NCI-H2029 treated with DMSO at 0.1 percent for 48 hours (cell line): ENCODE measurements around the gene DUSP6.

Experiments
- DNase-seq: peaks from one replicate; lab custom pipeline; 2025; lab: John Stamatoyannopoulos, UW

The DUSP6 gene

DNA sequence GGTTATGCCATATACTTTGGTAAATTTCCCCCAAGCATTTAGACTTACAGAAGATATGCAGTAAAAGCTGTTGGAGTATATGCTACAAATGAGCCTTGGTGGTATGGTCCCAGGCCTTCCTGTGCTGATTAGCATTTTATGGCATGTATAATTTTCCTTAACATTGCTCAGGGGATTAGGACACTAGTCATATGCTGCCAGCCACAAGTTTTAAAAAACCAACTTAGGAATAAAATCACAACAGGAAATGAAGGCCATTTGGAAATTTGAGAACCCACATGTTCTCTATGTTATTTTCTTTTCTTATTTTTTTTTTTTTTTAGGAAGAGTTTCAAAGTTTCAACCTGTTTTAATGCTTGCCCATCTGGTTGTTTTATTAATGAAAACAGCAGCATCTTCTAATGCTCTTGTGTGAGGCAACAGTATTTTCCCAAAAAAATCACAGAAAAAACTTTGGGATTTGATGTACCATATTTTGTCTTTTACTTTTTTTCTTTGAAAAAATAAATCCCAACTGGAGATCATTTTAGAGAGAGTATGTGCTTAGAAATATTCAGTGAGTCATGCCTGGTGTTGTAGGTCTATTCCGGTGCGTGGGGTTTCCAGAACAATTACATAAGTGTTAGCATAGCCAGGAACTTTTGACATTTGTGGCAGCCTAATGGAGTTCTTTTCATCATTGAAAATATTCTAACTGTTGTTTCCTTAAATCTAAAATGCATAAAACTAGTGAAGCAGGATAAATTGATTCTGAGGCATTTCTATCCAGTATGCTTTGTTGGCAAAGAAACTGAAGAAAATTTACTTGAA lies 21.7 kb upstream of the DUSP6 start:
- no peak for DNase-seq

DNA sequence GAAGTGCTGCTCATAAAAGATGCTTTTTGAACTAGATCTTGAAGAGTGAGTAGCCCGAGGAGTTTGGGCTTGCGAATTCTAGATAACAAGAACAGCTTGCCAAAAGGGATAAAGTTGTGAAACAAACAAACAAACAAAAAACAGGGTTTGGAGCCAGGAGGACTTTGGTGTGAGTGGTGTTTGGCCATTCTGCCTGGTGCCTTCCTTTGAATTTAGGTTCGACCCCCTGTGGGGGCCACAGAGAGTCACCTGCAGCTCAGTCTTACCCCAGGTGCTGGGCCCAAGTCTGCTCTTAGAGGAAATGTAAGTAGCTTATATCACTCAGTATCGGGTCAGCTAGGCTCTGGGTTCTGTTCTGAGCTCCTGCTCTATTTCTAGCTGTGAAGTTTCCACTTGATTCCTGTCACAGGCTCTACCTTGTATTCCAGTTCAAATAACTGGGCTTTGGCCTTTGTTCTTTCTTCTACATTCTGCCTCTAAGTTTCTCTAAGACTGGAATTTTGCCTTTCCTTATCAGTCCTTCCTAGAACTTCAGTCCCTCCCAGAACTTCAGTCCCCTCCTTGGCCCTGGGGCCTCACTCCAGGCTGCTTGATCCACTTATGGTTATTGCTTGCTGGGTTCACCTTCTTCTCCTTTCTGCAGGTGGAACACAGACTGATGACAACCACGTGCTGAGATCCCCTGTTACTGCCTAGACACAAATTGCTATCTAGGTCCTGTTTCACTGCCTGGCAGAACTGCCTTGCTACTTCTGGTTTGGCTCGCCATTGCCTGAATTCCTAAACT lies 20.5 kb upstream of the DUSP6 start:
- no peak for DNase-seq

DNA sequence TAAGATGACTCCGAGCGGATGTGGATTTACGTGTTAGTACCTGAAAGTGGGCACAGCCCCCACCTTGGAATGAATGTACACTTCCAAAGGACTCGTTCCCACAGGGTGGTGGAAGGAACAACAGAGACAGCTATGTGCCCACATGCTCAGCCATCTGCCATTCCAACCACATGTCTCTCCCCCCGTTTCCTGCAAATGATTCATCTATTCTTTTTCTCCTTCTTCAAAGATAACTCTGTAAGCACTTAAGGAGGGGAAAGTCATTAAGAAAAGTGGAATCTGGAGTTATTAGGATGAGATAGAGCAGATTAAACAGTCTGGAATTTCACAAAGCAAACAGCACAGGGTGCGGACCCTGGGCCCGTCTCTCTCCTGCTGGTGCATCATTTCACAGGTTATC lies 18.5 kb upstream of the DUSP6 start:
- no peak for DNase-seq

DNA sequence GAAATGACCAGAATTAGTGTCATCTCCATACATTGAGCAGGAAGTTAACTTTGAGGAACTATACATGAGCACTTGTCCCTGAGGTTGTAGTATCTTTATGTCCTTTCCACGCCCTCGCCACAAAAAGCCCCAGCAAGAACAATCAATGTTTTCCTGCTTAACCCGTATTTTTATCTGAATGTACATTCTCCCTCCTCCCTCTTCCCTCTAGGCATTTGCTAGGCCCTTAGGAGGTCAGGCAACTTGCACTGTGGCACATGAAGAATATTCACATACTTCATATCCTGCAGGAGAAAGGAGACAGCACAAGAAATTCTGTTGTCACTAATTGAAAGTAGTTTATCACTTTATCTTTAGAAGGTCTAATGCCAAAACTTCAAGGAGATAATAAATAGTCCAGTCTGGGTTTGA lies 18.1 kb upstream of the DUSP6 start:
- no peak for DNase-seq

DNA sequence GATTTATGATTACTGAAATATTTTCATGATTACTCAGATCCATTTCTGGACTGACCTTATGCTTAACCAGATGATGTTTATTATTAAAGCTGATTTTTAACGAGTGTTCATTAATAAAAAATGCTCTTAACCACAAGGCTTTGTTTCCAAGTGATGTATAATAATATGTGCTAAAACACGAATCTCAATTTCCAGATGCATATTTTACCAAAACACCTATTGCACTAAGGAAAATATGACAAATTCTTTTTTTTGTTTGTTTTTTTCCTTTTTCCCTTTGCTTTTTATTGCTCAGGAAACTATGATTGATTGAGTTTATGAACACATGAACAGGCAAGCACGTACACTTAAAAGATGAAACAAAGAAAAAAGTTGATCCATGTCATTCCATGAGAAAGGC lies 16.9 kb upstream of the DUSP6 start:
- DNase-seq: no peak

DNA sequence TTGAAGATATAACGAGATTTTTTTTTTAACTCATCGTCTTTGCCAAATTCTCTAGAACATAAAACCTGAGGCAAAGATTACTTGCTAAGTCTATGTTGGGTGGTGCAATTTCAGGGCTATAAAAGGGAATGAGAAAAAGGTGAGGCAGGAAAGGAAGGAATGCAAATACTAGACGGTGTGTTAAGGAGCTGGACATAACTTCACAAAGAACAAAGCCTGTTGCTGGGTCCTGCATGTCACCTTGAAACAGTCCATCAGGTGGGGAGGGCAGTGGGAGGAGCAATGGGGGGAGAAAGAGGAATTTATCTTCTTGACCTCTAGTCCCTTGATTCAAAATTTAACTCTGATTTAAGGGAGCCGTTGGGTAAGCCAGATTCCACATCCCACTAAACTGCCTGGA lies 16.1 kb upstream of the DUSP6 start:
- no peak for DNase-seq

DNA sequence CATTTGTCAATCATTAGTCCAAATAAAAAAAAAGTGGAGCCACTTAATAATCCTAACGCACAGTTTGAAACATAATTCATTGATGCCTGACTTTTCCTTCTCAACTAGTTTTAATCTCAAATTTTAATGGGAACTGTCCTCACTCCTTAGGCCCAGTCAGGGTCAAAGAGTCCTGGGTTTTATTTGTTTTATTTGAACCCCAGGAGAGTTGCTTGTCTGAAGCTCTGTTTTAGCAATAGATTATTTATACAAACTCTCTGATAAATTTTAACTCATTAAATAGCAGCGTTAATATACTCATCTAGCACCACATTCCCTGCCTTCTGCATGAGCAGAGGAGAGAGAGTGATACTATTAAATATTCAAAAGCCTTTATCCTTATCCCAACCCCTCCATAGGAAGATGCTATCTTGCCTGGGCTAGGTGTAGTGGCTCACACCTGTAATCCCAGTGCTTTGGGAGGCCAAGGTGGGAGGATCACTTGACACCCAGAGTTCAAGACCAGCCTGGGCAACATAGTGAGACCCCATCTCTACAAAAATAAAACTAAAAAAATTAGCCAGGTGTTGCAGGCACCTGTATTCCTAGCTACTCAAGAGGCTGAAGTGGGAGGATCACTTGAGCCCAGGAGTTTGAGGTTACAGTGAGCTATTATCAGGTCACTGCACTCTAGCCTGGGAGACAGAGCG lies 14.5 kb upstream of the DUSP6 start:
- no peak for DNase-seq

DNA sequence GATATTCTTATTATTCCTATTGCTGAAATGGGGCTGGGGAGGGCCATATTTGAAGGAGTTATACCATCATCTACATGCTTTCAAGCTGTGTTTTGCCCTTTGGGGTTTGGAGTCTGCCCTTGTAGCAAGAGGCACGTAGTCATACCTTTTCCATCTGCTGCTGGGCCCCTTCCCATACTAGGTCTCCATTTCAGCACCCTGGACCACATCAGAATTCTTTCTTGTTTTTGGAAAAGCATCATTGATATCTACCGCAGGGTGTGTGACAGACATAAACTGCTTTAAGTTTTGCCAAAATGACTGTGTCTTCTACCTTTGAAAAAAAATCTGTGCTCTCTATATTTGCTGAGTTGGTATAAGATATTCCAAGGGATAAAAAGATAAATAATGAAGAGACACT lies 12.3 kb upstream of the DUSP6 start:
- DNase-seq: no peak

DNA sequence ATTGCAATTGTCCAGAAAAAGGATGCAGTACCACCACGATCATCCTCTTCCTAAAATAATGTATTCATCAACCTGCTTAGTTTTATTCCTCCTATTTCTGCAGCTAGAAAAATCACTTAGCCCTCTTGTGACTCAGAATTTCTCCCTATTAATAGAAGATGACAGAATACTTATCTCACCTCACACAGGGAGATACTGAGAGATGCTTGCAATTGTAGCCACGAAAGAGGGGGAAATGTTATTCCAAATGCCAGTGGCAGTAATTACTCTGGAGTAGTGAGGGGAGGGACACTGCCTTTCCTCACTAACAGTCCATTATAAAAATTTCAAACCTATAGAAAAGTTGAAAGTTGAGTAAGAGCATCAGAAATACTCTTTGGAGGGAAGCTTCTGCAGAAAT lies 11.8 kb upstream of the DUSP6 start:
- DNase-seq: no peak

DNA sequence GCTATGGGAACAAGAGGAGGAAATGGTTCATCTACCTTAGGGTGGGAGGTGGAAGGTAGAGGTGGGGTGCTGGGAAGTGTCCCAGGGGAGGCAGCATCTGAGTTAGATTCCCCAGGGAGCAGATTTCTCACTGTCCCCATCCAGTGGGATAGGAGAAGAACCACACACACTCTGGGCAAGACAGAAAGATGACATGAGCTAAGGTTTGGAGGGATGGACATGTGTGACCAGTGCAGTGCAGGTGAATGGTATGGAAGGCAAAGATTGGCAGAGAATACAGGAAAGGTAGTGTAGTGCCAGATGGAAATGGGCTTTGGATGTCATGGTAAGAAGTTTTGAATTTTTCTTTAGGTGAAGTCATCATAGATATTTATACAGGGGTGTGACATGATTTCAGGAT lies 11.3 kb upstream of the DUSP6 start:
- no peak for DNase-seq

DNA sequence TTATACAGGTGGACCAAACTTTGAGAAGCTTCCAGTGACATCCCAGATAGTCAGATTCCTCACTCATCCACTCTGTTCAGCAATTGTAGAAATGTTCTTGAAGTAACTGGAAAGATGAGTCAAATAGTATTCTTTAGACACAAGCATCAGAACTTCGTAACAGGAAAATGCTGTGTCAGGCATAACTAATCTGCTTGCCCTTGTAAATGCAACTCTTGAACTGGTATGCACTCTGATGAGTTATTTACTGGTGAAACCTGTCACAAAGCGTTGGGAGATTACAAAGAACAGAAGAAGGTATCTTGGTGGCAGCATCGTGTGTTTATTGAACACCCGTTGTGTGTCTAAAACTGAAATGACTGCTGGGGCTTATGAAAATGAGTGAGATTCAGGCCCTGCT lies 10.8 kb upstream of the DUSP6 start:
- DNase-seq: no peak

DNA sequence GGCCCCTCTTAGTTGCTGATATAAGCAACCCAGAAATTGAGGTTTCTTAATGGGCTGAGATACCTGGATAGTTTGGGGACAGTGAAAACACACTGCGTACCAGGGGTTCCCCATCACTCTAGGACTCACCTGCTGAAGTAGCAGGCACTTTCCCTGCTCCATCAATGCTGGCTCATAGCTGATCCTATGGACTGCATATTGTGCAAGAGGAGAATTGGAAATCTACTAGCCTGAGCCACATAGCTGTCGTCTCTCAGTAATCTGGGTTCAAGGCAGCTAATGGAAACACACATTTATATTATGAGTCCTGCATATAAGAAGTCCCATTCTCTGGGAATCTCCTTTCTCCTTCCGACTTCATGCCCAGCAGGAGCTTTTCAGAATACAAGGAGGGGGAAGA lies 7.3 kb upstream of the DUSP6 start:
- DNase-seq: no peak

DNA sequence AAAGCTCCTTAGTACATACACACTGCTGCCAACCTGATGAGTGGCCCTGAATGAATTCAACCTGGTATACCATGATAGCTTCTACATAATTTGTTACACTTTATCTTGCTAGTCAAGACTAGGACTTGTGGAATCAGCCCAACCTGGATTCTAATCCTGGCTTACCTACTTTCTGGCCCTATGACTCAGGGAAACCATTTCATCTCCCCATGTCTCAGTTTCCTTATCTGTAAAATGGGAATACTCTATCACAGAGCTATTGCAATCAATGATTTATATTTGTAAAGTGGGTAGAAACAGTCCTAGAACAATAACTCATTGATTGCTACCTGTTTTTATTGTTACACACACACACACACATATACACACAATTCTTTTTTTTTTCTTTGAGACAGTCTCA lies 6.5 kb upstream of the DUSP6 start:
- DNase-seq: no peak

DNA sequence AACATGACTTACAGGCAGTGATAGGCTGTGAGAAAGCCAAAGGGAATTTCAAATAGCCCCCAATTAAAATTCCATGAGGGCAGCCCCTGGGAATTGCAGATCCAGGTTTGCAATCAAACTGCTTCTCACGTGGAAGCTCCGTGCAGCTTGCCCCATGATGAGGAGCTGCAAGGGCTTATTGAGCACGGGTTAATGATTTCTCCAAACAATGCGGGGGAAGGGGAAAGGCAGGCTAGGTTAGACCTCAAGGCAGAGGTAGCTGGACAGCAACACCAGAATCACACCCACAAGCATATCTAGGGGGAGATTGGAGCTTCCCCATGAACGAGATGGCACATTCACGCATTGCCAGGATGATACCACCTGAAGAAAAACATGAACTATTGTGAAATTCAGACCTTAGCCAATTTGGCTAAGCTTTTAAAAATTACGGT lies 5.0 kb upstream of the DUSP6 start:
- DNase-seq: no peak

DNA sequence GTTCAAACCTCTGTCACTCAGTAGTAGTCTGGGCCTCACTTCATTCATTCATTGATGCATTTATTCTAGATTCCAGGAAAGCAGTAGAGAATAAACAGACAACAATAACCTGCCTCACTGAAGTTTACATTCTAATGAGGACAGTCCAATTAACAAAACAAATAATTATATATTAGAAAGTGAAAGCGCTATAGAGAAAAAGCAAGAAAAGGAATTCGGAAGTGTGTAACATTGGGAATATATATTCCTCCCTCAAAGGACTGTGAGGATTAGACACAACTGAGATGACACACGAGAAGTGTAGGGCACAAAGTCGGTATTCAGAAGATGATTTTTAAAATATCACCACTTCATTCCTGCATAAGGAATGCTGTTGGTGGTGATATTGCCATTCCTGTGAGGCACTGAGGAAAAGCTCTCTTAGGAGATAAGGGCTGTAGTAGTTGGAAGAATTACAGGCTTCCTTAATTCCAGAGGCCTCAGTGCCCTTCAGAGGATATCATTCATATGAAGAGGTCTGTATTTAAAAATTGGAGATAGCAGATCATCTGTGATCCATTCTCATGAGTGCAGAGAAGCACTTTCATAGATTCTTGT lies 3.9 kb upstream of the DUSP6 start:
- DNase-seq: no peak

DNA sequence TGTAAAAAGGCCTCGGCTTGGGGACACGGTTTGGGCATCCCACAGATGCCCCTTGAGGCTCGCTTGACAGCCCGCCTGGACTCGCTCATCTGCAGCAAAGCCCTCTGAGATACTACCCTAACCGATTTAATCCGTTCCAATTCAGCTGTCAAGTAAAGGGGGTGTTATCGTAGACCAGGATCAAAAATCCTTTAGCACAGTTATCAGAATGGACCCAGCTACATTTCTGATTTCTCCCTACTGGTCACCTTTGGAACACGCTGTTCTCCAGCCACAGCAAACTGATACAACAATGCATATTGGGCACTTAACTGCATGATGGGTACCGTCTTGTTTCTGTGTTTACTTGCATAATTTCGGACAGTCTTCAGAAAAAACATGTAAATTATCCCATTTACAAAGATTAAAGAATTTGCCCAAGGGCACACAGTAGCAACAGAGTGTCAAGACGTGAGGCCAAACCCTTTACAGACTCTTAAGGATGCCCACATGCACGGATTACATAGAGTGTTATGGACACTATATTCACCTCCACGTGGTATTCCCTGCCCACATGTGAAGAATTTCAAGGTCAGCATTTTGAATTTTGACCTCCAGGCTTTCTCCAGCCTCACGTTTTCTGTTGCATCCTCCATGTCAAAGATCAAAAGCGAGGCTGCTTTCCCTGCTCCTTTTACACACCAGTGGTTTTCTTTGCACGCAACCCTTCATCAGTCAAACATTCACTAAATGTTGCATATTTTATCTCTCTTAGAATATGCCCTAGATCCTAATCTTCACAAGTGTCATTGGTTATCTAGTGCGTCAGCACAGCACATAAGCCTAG lies 3.2 kb upstream of the DUSP6 start:
- no peak for DNase-seq

DNA sequence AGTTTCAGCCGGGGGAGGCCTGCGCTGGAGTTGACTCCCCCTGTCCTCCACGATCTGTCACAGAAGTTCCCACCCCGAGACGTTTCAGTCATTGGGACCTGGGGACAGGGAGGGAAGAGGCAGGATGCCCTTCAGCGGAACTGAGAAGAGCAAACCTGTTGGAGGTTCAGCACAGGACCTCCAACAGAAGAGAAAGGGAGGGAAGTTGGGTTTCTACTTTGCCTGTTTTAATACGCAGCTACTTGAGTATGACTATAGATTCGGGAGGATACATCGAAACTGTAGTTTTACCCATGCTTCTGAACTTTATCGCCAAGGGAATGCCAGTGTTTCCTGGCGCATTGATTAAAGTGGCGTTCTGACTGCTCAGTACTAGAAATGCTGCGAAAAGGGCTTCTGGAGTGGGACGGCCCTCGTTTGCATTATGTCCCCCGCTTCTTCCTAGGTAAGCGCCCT lies 2.3 kb upstream of the DUSP6 start:
- DNase-seq: no peak

DNA sequence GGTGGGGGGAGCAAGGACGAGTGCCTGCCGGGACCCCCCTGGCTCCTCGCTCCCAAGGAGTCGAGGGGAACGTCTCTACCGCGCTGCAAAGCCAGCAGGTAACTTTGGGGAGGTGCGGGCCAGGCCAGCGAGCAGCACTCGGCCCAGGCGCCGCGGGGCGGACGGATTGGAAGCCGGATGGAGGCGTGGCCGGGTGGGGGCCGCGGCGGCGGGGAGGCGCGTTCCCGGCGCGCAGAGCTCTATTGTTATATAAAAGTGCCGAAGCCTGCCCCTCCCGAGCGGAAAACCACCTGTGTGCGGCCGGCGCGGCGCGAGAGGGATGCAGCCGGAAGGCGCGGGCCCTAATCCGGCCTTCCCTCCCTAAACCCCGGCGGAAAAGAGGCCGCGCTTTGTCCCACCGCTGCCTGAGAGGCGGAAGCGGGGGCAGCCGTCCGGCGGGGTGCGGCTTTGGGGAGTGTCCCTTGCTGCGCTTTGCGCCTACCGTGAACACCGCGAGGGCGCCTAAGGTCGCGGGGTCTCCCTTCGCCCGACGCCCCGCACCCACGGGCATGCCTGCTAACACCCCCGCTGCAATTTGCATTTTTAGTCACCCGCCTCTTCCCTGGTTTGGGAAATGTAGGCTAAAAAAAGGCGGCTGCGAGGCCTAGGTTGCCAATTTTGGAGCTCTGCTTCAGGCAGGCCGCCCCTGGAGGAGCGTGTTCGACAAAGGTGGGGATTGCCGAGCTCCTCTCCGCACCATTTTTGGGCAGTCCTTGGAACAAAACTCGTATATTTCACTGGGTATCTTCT lies 1.7 kb upstream of the DUSP6 start:
- DNase-seq: peak; percentile 51

DNA sequence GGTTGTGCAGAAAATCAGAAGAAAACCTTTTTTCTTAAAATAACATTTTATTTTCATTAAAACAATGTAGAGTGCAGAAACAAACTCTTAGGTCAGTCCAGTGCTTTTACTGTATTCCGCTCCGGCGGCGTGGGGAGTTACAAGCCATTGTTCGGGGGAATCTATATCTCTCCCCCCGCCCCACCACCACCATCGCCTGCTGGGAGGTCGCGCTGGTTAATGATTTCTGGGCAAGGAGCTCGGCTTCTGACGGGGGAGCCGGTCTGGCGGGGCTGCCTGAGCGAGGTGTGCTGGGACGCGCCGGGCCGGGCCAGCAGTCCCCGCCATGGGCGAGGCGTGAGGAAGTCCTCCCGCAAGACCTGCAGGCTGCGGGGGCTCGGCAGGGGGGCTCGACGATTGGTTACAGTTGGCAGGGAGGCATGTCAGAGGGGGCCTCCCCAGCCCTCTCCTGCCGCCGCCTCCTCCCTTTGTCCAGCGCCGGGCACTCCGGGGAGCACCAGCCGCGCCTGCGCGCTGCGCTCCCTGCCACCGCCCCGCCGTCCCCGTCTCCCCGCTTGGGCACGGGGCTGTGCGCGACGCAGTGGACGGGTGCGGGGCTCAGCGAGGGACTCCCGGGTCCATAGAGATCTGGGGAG lies 1.0 kb upstream of the DUSP6 start:
- DNase-seq: peak; percentile 58

DNA sequence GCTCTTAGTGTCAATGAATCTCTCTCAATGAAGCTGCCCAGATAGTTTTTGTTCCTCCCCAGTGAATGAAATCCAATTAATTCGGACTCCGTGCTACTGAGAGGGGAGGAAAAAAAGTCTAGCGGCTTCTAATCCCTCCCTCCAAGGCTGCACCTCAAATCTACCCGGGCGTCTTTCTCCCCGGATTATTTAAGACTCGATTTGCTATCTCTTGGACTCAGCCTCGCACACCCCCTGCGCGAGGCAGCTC lies 134 bp downstream of the DUSP6 start:
- DNase-seq: no peak
